ENCODE data around the gene HLX. TPM values are rescaled to one million over a fixed set of nuclear protein-coding genes. Genes with fewer than 3 reads are reported as not detected.

HLX gene
- total RNA-seq, 1 donor from 2014 or later, result 18.5 TPM

- Histone ChIP-seq H3K27me3 (ENCODE audit: low read depth) (peaks cover 5% of the 10 kb centered on the region), H3K36me3 (peaks cover 2% of the 10 kb centered on the region), H3K27ac (peak overlapping the region; percentile 98), H3K4me1 (peaks cover 60% of the 10 kb centered on the region), H3K9me3 (no peaks in the 10 kb centered on the region), H3K4me3 (peak overlapping the region; percentile 81)
- no peak for TF ChIP-seq CTCF (IDR thresholded peaks at IDR 0.05)
- ATAC-seq (no peak), DNase-seq (no peak)
- intact Hi-C loops (cut with DNase I), result loop anchor here (10.0 kb wide), 1 partner anchor 326 kb away; no protein-coding TSS in a partner anchor
These were observed 810 bp upstream of the HLX start for GRCh38 chr1:220878191-220879075.

DNA sequence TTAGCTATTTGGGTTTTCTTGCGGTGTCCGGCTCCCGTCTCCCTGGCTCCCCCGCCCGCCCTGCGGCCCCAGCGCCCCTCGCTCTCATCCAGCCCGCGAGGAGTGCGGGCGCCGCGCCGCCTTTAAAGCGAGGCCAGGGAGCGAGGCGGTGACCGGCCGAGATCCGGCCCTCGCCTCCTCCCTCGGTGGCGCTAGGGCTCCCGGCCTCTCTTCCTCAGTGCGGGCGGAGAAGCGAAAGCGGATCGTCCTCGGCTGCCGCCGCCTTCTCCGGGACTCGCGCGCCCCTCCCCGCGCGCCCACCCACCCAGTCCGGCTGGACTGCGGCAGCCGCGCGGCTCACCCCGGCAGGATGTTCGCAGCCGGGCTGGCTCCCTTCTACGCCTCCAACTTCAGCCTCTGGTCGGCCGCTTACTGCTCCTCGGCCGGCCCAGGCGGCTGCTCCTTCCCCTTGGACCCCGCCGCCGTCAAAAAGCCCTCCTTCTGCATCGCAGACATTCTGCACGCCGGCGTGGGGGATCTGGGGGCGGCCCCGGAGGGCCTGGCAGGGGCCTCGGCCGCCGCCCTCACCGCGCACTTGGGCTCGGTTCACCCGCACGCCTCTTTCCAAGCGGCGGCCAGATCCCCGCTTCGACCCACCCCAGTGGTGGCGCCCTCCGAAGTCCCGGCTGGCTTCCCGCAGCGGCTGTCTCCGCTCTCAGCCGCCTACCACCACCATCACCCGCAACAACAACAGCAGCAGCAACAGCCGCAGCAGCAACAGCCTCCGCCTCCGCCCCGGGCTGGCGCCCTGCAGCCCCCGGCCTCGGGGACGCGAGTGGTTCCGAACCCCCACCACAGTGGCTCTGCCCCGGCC, 492 bp downstream of the HLX start:
- H3K27ac ChIP-seq, result peak overlapping the region; percentile 98
- DNase-seq (peak; percentile 69), ATAC-seq (peak; percentile 74 to 77)
- H3K4me1 ChIP-seq, result peaks cover 55% of the 10 kb centered on the region
- peaks cover 15% of the 10 kb centered on the region for H3K36me3 ChIP-seq
- no peaks in the 10 kb centered on the region for H3K9me3 ChIP-seq
- H3K27me3 ChIP-seq (ENCODE audit: low read depth), result peaks cover 5% of the 10 kb centered on the region
- H3K4me3 ChIP-seq, result peak overlapping the region; percentile 81
- no peak for TF ChIP-seq CTCF (IDR thresholded peaks at IDR 0.05)
- intact Hi-C loops (cut with DNase I), result loop anchor here (10.0 kb wide), 1 partner anchor 325 kb away; no protein-coding TSS in a partner anchor

DNA sequence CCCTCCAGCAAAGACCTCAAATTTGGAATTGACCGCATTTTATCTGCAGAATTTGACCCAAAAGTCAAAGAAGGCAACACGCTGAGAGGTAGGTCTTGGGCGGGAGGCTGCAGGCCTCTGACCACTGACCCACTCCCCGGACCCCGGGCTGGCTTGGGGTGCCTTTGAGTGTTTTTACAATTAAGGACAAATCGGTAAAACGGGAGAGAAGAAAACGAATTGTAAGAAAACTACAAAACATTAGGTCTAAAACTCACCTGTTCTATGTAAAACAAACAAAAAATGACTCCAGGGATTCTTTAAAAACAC, 1.1 kb downstream of the HLX start:
- Histone ChIP-seq H3K9me3 (no peaks in the 10 kb centered on the region), H3K4me1 (peaks cover 54% of the 10 kb centered on the region), H3K4me3 (peak overlapping the region; percentile 81), H3K36me3 (peaks cover 21% of the 10 kb centered on the region), H3K27me3 (ENCODE audit: low read depth) (peaks cover 5% of the 10 kb centered on the region), H3K27ac (peak overlapping the region; percentile 98)
- DNase-seq (no peak), ATAC-seq (no peak)
- TF ChIP-seq CTCF (IDR thresholded peaks at IDR 0.05), result no peak
- intact Hi-C loops (cut with DNase I), result no loop called here

DNA sequence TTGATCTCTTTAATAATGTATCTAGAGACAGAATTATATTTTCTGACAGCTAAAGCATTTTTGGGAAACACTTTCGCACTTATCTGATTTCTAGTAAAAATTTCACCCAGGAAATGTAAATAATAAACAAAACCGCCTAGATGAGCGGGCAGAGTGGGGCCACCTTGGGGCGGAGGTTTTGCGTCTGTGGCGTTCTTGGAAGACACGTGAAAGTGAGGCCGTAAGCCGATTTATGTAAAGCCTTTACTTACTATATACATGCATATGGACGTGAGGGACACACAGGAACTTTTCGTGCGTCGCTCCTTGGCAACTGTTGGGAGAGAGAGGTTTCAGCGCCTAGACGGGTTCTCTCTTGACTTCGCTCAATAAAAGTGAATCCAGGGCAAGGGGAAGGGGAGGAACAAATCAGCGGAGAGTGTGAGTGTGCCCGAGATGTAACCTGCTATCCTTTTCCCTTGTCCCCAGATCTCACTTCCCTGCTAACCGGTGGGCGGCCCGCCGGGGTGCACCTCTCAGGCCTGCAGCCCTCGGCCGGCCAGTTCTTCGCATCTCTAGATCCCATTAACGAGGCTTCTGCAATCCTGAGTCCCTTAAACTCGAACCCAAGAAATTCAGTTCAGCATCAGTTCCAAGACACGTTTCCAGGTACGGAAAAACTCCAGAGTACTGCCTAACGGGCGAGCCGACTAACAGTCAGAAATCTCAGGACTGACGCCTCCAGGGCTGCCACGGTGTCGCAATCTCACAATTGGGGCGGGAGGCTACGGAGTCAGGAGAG, 1.7 kb downstream of the HLX start:
- Histone ChIP-seq H3K4me1 (peaks cover 53% of the 10 kb centered on the region), H3K4me3 (peak overlapping the region; percentile 81), H3K36me3 (peaks cover 27% of the 10 kb centered on the region), H3K9me3 (no peaks in the 10 kb centered on the region), H3K27me3 (ENCODE audit: low read depth) (peaks cover 5% of the 10 kb centered on the region), H3K27ac (peak overlapping the region; percentile 98)
- peak; percentile 52 to 68 for ATAC-seq
- no peak for TF ChIP-seq CTCF (IDR thresholded peaks at IDR 0.05)
- peak; percentile 89 for DNase-seq
- intact Hi-C loops (cut with DNase I), result no loop called here
